ENCODE results near the gene ALKBH2. TPM values are rescaled to one million over a fixed set of nuclear protein-coding genes. Genes with fewer than 3 reads are reported as not detected.
A peak's percentile ranks its signal among the peaks of the same experiment; 100 is the strongest.

ALKBH2 gene
- total RNA-seq, 1 donor from 2014 or later, result 36.8 TPM

GRCh38 chr12:109134186-109134917, 41.1 kb upstream of the ALKBH2 start:
- peak; percentile 51 for TF ChIP-seq CTCF (IDR thresholded peaks at IDR 0.05; ENCODE audit: insufficient read depth, low read length, poor library complexity, severe bottlenecking)
- H3K27me3 ChIP-seq (ENCODE audit: control insufficient read depth, insufficient read depth, low read length), result peaks cover 7% of the 10 kb centered on the region
- no peak for DNase-seq (ENCODE audit: low read depth)
- H3K36me3 ChIP-seq (ENCODE audit: control insufficient read depth, insufficient read depth, low read length), result no peaks in the 10 kb centered on the region
- no peak overlapping the region for H3K4me3 ChIP-seq (ENCODE audit: low read depth, low read length)

GRCh38 chr12:109131154-109132050, 38.1 kb upstream of the ALKBH2 start:
- TF ChIP-seq CTCF (IDR thresholded peaks at IDR 0.05; ENCODE audit: insufficient read depth, low read length, poor library complexity, severe bottlenecking), result no peak
- Histone ChIP-seq H3K4me3 (ENCODE audit: low read depth, low read length) (no peak overlapping the region), H3K36me3 (ENCODE audit: control insufficient read depth, insufficient read depth, low read length) (no peaks in the 10 kb centered on the region), H3K27me3 (ENCODE audit: control insufficient read depth, insufficient read depth, low read length) (peaks cover 7% of the 10 kb centered on the region)
- no peak for DNase-seq (ENCODE audit: low read depth)

GRCh38 chr12:109130297-109131153, 37.3 kb upstream of the ALKBH2 start:
- TF ChIP-seq CTCF (IDR thresholded peaks at IDR 0.05; ENCODE audit: insufficient read depth, low read length, poor library complexity, severe bottlenecking), result no peak
- no peak overlapping the region for H3K4me3 ChIP-seq (ENCODE audit: low read depth, low read length)
- H3K36me3 ChIP-seq (ENCODE audit: control insufficient read depth, insufficient read depth, low read length), result no peaks in the 10 kb centered on the region
- DNase-seq (ENCODE audit: low read depth), result no peak
- H3K27me3 ChIP-seq (ENCODE audit: control insufficient read depth, insufficient read depth, low read length), result peaks cover 7% of the 10 kb centered on the region

GRCh38 chr12:109127533-109128242, 34.4 kb upstream of the ALKBH2 start:
- DNase-seq (ENCODE audit: low read depth), result no peak
- H3K27me3 ChIP-seq (ENCODE audit: control insufficient read depth, insufficient read depth, low read length), result peaks cover 7% of the 10 kb centered on the region
- no peaks in the 10 kb centered on the region for H3K36me3 ChIP-seq (ENCODE audit: control insufficient read depth, insufficient read depth, low read length)
- H3K4me3 ChIP-seq (ENCODE audit: low read depth, low read length), result no peak overlapping the region
- no peak for TF ChIP-seq CTCF (IDR thresholded peaks at IDR 0.05; ENCODE audit: insufficient read depth, low read length, poor library complexity, severe bottlenecking)

GRCh38 chr12:109126784-109127183, 33.5 kb upstream of the ALKBH2 start:
- TF ChIP-seq CTCF (IDR thresholded peaks at IDR 0.05; ENCODE audit: insufficient read depth, low read length, poor library complexity, severe bottlenecking), result no peak
- H3K27me3 ChIP-seq (ENCODE audit: control insufficient read depth, insufficient read depth, low read length), result peaks cover 5% of the 10 kb centered on the region
- no peak for DNase-seq (ENCODE audit: low read depth)

More at GRCh38 chr12:109126784-109127183, 33.5 kb upstream of the ALKBH2 start:
- Histone ChIP-seq H3K4me3 (ENCODE audit: low read depth, low read length) (no peak overlapping the region), H3K36me3 (ENCODE audit: control insufficient read depth, insufficient read depth, low read length) (no peaks in the 10 kb centered on the region)
